CD4-positive, alpha-beta T cell treated with Interleukin-12 subunit alpha and Interleukin-12 subunit beta, for 1 hour (primary cell): ENCODE data around the gene CYB561.
A peak's percentile ranks its signal among the peaks of the same experiment; 100 is the strongest.

ENCODE experiments used
- DNase-seq: peaks from one replicate; pipeline ENCODE4 v3.0.0-alpha.2; 2020

Gene CYB561

GRCh38 chr17:63405741-63406261 is 40.3 kb downstream of the CYB561 start:
- DNase-seq: peak; percentile 51

DNA sequence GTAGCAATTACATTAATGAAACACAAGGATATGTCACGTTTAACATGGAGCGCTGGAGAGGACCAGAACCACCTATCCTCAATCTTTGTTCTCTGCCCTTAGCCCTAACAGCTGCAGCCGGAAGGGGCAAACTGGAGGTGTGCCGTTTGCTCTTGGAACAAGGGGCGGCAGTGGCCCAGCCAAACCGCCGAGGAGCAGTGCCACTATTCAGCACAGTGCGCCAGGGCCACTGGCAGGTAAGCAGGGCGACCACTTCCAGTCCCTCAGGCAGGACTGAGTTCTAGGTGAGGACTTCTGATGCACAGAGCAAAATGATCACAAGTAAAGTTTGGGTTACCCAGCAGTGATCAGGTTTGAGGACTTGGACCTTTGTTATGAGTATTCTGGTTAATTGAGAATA is 41.1 kb downstream of the CYB561 start:
- DNase-seq: no peak

DNA sequence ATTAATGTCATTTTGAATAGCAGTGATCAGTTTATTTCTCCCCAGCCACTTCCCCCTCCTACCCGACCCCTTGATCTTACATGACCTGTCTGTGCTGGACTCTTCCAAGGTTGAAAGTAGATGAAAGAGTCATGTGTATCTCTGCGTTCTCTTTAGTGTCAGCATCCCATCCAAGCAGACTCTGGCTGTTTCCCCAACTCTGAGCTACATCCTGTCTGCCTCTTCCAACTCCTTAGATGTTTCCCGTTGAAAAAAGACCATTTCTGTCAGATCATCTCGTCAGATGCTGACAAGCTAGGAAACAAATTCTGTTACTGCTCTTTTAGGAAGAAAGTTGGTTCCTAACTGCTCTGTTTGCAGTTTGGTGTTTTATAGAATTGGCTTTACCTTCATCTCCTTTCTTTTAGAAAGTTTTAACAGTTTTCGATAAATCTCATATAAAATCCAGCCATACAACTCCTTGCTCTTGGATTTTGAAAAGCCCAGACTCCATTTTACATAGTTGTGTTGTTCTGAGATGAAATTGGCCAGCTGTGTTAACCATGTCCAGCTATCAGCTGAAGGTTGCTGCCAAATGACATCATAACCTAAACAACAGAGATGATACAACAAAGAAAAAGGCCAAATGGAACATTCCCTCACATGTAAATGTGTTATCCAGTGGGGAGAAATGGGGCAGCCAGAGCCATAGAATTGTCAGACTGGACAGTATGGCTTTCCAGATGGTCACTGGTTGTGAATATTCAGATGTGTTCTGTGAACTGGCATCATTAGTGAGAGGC is 43.5 kb downstream of the CYB561 start:
- no peak for DNase-seq

DNA sequence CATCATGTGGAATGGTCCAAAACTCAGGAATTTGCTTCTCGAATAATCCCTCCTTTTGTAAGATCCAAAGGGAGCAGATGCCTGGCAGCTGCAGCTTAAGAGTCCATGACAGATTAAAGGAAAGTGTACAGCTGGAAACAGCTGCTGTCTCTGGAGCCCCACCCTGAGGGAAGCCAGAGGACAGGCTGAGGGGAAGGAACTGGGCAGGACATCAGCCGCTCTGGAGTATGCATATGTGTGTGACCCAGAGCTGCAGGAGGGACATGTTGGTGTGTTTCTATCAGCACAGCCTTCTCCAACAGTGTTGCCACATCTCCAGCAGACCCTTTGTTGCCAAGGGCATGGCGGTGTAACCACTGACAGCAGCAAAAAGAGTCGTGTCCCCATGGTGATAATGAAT is 46.2 kb downstream of the CYB561 start:
- no peak for DNase-seq

DNA sequence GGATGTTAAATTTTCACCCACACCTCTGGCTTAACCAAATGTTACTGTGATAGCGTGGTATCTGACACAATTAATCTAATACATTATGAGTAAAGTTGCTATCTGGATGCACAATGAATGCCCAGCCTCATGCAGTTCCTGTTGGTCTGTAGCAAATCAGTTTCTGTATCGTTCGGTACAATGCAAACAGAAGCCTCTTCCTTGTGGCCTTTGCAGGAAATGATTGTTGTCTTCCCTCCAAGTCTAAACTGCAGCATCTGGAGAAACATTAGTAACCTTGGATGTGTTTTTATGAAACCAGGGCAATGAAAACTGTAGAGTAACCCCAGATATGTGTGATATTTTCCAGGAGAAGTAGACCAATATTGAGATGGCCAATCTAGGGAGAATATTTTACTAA is 46.8 kb downstream of the CYB561 start:
- DNase-seq: no peak

DNA sequence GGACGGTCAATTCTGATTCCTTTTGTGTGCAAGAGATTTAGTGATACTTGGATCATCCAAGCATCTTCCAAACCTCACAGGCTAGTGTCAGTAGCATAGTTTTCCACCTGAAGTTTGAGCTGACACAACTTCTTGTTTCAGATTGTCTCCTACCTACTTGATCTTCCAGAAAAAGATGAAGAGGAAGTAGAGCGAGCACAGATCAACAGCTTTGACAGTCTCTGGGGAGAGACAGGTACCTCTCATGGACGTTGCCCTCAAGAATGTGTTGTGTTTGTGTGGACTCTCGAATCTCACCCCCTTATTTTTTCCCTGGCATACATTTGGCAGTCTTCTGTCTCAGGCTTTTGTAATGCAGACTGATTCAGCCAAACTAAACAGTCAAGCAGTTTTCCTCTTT is 47.4 kb downstream of the CYB561 start:
- DNase-seq: no peak

- no peak for DNase-seq
Observed at GRCh38 chr17:63395075-63395805, 50.9 kb downstream of the CYB561 start.

DNA sequence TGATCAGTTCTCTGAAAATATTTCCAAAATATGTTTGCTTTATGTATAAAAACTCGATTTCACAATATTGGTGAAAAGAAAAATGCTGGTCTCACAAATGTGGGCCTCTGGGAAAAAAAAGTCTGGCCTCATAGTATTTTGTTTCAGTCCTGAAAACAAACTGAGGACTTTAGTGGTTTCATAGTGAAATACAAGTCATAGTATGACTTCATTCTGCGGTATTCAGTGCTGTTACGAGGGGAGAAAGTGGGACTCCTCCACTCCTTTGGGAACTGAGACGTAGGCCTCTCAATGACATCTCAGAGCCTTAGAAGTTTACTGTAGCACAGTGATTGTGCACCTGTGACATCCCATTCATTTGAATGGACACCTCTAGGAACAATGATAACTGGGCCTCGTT is 56.0 kb downstream of the CYB561 start:
- DNase-seq: no peak

- no peak for DNase-seq
Observed at GRCh38 chr17:63387656-63388340, 58.3 kb downstream of the CYB561 start.

GRCh38 chr17:63382826-63383225 is 63.3 kb downstream of the CYB561 start:
- DNase-seq: no peak
